ENCODE results near the gene RABGAP1. TPM values are rescaled to one million over a fixed set of nuclear protein-coding genes. Genes with fewer than 3 reads are reported as not detected.
A peak's percentile ranks its signal among the peaks of the same experiment; 100 is the strongest.
"Not testable (repeated sequence)": the region's sequence is repeated elsewhere in the genome, so short reads cannot be mapped to it uniquely, and the experiment has no call there.

RABGAP1 gene
- total and polyA plus RNA-seq, 7 donors, result 15.5 to 57.9 (median 33.6) TPM

DNA sequence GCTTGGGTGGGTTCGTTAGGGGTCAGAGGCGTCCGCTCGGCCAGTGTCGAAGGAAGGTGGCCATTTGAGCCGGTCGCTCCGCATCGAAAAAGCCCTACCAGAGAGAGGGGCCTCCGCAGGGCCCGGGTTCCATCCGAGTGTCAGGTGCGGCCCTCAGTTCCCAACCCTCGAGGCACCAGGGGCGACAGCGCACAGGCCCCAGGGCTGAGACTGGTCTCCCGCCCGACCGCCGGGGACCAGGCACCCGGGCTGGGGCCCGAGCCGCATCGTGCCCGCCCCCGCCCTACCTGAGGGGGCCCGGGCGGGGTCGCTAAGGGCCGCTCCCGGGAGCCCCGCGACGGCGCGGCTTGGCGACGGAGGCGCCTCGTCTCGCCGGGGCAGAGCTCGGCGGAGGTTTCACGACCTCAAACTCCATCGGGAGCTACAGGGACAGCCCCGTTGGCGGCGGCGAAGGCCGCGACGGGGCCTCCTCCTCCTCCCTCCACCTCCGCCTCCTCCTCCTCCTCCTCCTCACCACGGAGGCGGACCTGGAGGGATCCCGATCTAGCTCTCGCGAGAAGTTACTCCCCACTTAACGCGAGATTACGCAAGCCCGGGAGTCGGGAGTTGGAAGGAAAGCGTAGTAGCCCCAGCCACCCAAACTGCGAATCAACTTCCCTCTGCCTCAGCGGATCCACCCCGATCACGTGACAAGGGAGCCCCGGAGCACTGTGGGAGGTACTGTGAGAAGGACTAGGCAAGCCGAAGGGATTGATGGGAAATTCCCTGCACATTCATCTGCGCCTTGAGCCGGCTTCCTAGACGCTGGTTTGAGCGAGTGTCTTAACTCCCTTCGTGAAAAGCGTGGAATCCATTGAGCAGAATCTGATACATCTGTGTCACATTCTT is 35.8 kb upstream of the RABGAP1 start, which contains the start of gene RC3H2:
TSS of gene RC3H2 (minus strand) at position 537 of the 888 bp plus-strand sequence. CDS start 7,850 bp downstream, outside the sequence.
- ATAC-seq, result peak; percentile 98 to 99 (median 98)
- Histone ChIP-seq H3K4me3 (peak within 1 kb of the TSS; percentile 84), H3K27ac (peak within 1 kb of the TSS; percentile 87), H3K36me3 (ENCODE audit: insufficient read depth in 1 of 2, low read depth in 1 of 2) (peaks cover 0 to 10% of the 10 kb centered on the region in 2 donors), H3K4me1 (peaks cover 30% of the 10 kb centered on the region), H3K27me3 (ENCODE audit: insufficient read depth in 3 of 3, low read length in 2 of 3) (no peaks in the 10 kb centered on the region), H3K9me3 (no peaks in the 10 kb centered on the region)
- TF ChIP-seq, protein P1, sequence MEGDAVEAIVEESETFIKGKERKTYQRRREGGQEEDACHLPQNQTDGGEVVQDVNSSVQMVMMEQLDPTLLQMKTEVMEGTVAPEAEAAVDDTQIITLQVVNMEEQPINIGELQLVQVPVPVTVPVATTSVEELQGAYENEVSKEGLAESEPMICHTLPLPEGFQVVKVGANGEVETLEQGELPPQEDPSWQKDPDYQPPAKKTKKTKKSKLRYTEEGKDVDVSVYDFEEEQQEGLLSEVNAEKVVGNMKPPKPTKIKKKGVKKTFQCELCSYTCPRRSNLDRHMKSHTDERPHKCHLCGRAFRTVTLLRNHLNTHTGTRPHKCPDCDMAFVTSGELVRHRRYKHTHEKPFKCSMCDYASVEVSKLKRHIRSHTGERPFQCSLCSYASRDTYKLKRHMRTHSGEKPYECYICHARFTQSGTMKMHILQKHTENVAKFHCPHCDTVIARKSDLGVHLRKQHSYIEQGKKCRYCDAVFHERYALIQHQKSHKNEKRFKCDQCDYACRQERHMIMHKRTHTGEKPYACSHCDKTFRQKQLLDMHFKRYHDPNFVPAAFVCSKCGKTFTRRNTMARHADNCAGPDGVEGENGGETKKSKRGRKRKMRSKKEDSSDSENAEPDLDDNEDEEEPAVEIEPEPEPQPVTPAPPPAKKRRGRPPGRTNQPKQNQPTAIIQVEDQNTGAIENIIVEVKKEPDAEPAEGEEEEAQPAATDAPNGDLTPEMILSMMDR (IDR thresholded peaks at IDR 0.05), result no peak
- intact Hi-C loops (cut with DNase I), result loop anchor here in 1 of 2 donors (5.0 kb wide), 1 partner anchor 37 kb away; the partner anchor contains the start of gene RABGAP1
- 0% methylated on average over 41 to 77 of the region's 77 CpGs for WGBS, 3 donors
- peak; percentile 98 to 99 for DNase-seq

DNA sequence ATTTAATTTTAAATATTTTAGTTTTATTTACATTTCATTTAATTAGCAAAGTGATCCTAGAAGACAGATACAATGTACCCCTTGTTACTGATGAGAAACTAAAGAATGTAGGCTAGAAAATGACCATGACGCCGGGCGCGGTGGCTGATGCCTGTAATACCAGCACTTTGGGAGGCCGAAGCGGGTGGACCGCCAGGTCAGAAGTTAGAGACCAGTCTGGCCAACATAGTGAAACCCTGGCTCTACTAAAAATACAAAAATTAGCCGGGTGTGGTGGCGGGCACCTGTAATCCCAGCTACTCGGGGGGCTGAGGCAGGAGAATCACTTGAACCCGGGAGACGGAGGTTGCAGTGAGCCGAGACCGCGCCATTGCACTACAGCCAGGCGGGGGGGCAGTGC is 34.7 kb upstream of the RABGAP1 start:
- H3K27me3 ChIP-seq (ENCODE audit: insufficient read depth in 3 of 3, low read length in 2 of 3); intact Hi-C loops (cut with DNase I); DNase-seq; H3K4me3 ChIP-seq; H3K9me3 ChIP-seq; ATAC-seq; H3K27ac ChIP-seq: not testable (repeated sequence)
- Histone ChIP-seq H3K4me1 (peaks cover 20% of the 10 kb centered on the region), H3K36me3 (ENCODE audit: insufficient read depth in 1 of 2, low read depth in 1 of 2) (peaks cover 0 to 21% of the 10 kb centered on the region in 2 donors)
- WGBS, 3 donors, result 93 to 96% (median 96%) methylated on average over 16 of the region's 16 CpGs

DNA sequence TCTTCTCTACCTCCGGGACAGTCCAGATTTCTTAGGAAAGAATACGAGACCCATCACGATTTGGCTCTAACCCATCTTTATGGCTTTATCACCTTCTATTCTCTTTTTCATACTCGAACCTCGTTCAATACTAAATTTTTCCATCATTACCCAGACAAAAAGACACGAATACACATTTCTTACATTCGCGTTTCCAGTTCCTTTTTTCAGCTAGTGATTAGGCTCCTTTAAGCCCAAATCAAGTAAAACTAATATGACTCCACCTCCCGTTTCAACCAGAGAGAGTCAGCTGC is 28.2 kb upstream of the RABGAP1 start:
- TF ChIP-seq, protein P1 (IDR thresholded peaks at IDR 0.05), result no peak
- H3K36me3 ChIP-seq (ENCODE audit: insufficient read depth in 1 of 2, low read depth in 1 of 2), result peaks cover 0 to 27% of the 10 kb centered on the region in 2 donors
- peak overlapping the region; percentile 78 for H3K27ac ChIP-seq
- intact Hi-C loops (cut with DNase I), result no loop called here
- H3K9me3 ChIP-seq, result no peaks in the 10 kb centered on the region
- WGBS, 3 donors, result 2 to 5% (median 3%) methylated on average over 9 of the region's 9 CpGs
- no peak for DNase-seq
- peak overlapping the region; percentile 83 for H3K4me3 ChIP-seq
- ATAC-seq, result no peak
- no peaks in the 10 kb centered on the region for H3K4me1 ChIP-seq
- no peaks in the 10 kb centered on the region for H3K27me3 ChIP-seq (ENCODE audit: insufficient read depth in 3 of 3, low read length in 2 of 3)

DNA sequence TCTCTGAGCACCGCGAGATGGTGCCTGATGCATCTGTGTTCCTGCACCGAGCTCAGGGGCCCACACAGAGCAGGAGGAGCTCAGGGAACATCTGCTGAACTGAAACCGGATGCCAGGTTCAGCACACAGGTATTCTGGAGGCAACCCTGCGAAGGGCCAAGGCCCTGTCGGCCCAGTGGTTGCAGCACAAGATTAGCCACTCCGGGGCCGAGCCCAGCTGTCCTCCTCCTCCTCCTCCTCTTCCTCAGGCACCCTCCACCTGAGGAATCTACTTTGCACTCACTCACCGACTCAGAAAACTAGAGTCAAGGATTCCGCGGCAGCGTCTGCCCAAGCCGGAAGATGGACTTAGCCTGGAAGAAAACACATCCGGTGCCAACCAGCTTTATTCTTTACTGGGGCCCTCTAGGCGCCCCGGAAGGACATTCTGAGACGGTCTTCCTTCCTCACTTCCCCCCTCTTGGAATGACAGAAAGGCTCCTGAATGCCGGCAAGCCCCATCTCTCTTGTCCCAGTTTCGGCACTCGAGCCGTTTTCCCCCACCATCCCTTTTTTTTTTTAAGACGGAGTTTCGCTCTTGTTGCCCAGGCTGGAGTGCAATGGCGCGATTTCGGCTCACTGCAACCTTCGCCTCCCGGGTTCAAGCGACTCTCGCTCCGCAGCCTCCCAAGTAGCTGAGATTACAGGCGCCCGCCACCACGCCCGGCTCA is 27.7 kb upstream of the RABGAP1 start, which contains the start of gene ZBTB6:
TSS of gene ZBTB6 (minus strand) at position 360 of the 710 bp plus-strand sequence. CDS start 1,251 bp downstream, outside the sequence.
- 0 to 1% (median 0%) methylated on average over 35 of the region's 35 CpGs for WGBS, 3 donors
- ATAC-seq (peak; percentile 94 to 99 (median 96)), DNase-seq (peak; percentile 71 to 80)
- intact Hi-C loops (cut with DNase I), result no loop called here
- TF ChIP-seq, protein P1 (IDR thresholded peaks at IDR 0.05), result no peak
- Histone ChIP-seq H3K36me3 (ENCODE audit: insufficient read depth in 1 of 2, low read depth in 1 of 2) (peaks cover 0 to 27% of the 10 kb centered on the region in 2 donors), H3K27ac (peak within 1 kb of the TSS; percentile 78), H3K4me1 (no peaks in the 10 kb centered on the region), H3K27me3 (ENCODE audit: insufficient read depth in 3 of 3, low read length in 2 of 3) (no peaks in the 10 kb centered on the region), H3K4me3 (peak within 1 kb of the TSS; percentile 83), H3K9me3 (no peaks in the 10 kb centered on the region)

DNA sequence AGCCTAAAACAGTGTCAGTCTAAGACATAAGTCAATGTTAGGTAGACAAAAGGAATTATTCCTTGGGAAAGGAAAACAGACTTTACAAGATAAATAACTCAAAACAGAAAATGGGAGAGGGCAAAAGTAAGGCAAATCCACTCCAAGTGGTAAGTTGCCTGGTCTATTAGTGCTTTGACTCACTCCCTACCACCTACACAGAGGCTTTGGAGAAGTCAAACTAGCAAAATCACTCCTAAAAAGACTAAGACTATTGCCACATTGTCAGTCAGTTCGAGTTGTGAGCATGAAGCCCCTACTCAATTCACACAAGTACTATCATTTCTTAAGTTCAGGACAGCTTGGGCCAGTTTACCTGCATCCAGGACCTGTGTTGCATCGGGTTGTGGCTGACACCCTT is 22.5 kb upstream of the RABGAP1 start:
- TF ChIP-seq, protein P1 (IDR thresholded peaks at IDR 0.05), result no peak
- DNase-seq (no peak), ATAC-seq (no peak)
- Histone ChIP-seq H3K27ac (no peak overlapping the region), H3K36me3 (ENCODE audit: insufficient read depth in 1 of 2, low read depth in 1 of 2) (peaks cover 0 to 31% of the 10 kb centered on the region in 2 donors), H3K4me1 (no peaks in the 10 kb centered on the region), H3K27me3 (ENCODE audit: insufficient read depth in 3 of 3, low read length in 2 of 3) (no peaks in the 10 kb centered on the region), H3K4me3 (no peak overlapping the region), H3K9me3 (no peaks in the 10 kb centered on the region)
- intact Hi-C loops (cut with DNase I), result no loop called here
- 86 to 91% (median 91%) methylated on average over 2 of the region's 2 CpGs for WGBS, 3 donors
